HG02852 (cell line): ENCODE results near the gene THOP1.

Experiments
- ATAC-seq: cut with Tn5 transposase; IDR thresholded peaks from one replicate; pipeline ENCODE4 v1.9.1; 2021; ENCODE audit warnings: mild to moderate bottlenecking, moderate library complexity; ENCODE audit not compliant: unreplicated experiment

THOP1 gene

GRCh38 chr19:2785244-2785997, at the start of gene THOP1:
Gene THOP1, plus strand, starts transcription at chr19:2785503. Its CDS starts 160 bp downstream, at chr19:2785663.
- peak; percentile 55 for ATAC-seq

DNA sequence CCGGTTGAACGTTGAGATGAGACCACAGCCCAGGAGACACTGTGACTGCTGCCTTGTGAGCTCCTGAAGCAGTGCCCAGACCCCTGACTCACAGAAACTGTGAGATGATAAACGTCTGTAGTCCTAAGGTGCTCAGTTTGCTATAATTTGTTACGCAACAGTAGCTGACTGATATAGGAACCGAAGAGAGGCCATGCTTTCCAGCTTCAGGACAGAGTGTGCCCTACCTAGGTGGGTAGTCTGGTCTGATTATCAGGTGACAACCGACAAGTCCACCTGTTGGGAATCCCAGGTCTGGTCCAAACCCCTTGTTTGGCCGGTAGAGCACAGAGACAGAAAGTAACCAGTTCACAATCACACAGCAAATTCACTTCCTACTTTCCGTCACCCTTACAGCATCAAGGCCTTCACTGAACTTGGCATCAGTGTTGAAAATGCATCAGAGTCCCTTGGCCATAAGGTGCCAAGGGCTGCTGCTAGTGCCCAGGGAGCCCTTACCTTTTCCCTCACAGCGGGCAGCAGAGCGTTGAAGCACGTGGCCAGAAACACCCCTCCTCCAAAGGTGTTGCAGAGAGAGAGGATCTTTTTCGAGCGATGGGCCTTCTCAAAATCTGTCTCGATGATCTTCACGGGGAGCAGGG, 48.6 kb upstream of the THOP1 start:
- ATAC-seq = no peak

DNA sequence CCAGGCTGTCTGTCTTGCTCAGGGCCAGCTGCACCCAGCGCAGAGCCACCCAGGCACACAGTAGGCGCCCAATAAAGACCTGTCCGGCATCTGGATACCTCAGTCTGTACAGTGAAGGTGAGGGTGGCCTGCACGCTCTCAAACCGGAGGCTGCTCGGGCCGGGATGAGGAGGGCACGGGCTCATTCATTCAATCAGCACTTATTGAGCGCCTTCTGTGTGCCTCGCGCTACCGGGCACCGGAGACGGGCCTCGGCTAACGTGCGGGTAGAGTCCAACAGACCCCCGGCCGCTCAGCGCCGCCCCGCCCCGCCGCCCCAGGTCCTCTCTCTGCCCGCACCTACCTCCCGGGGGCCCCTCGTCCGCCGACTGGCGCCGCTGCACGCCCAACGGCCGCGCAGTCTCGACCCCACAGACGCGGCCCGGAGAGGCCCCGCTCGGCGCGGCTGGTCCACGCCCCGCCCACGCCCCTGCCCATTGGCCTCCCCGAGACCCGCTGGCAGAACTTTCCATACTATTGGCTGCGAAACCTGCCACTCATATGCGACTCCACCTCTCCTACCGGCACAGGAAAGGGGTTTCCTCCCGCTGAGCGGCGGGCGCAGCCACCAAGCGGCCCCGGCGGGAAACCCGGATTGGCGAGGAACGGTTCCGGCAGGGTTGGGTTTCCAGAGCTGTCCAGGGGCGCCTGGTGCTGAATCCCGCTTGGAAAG, 45.5 kb upstream of the THOP1 start, which contains the start of gene SLC39A3:
Gene SLC39A3 (minus strand): TSS at position 416 of the 712 bp plus-strand sequence. CDS start 2,760 bp downstream, outside the sequence.
- ATAC-seq = peak; percentile 88

DNA sequence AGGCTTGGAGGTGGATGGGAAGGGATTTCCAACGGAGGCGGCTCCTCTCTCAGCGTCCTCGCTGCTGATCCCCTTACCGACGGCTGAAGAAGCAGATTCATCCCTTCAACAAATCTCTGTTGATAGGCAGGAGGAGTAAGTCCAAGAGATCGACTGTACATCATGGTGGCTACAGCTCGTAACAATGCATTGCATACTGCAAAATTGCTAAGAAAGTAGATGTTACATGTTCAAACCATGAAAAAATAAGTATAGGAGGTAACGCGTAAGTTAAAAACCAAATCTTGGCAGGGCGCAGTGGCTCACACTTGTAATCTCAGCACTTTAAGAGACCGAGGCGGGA, 45.0 kb upstream of the THOP1 start:
- no peak for ATAC-seq

DNA sequence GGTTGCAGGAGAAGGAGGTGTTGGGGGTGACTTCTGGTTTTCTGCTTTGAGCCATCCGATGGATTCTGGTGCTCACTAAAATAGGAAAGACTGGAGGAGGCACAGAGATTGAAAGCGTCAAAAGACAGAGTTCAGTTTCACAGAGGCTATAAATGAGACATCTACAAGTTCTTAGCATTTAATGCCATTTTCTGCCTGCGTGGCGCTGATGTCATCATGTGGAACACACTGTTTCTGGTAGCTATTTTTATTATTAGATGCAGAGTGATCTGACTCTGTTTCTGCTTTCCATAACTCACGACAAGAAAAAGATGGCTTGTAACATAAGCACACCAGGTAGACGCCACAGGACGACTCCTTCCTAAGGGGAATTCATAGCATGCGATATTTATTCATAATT, 42.2 kb upstream of the THOP1 start:
- ATAC-seq = no peak

GRCh38 chr19:2744113-2744512, 41.2 kb upstream of the THOP1 start:
- no peak for ATAC-seq

- no peak for ATAC-seq
Observed at GRCh38 chr19:2747349-2747748, 38.0 kb upstream of the THOP1 start.

GRCh38 chr19:2750808-2751437, 34.4 kb upstream of the THOP1 start:
- no peak for ATAC-seq

DNA sequence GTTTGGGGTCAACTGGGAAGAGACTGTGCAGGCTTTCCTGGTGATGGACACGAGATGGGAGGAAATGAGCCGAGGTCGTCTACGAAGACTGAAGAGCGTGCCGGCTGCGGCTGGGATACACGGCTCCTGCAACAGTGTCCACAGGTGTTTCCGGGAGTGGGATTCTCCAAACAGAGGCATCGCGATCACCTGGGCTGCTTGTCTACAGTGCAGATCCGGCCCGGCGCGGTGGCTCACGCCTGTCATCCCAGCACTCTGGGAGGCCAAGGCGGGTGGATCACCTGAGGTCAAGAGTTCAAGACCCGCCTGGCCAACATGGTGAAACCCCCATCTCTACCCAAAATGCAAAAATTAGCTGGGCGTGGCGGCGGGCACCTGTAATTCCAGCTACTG, 33.9 kb upstream of the THOP1 start:
- ATAC-seq = no peak

DNA sequence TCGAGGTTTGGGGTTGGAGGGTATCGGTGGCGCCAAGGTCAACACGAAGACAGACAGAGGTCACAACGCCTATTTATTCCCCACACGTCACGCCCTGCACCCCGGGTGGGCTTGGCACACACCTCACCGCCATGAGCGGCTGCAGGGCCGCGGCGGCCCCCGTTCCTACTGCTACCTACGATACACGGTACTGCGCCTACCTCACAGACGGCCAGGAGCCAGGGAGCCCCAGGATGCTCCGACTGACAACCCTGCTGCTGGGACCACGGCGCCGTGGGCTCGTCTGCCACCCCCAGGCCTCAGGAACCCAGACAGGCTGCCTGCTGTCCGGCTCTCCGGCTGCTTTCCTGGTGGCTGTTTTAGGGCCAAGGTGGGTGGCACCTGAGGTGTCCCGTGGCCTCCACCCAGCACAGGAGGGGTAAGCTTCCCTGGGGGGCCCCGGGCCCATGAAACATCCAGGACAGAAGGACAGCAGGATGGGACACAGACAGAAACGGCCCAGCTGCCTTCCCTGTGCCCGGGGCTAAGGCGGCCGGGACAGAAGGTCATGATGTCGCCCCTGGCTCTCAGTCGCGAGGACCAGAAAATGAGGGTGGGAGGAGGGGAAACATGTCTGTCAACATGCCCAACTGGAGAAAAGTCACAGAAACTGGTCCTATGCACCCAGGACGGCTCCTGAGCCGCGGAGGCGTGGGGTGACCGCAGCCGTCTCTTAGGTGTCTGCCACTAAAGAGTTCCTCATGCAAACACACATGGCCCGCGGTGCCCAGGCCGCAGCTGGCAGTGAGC, 30.4 kb upstream of the THOP1 start:
- ATAC-seq = no peak

- no peak for ATAC-seq
Observed at GRCh38 chr19:2755448-2755705, 29.9 kb upstream of the THOP1 start.

DNA sequence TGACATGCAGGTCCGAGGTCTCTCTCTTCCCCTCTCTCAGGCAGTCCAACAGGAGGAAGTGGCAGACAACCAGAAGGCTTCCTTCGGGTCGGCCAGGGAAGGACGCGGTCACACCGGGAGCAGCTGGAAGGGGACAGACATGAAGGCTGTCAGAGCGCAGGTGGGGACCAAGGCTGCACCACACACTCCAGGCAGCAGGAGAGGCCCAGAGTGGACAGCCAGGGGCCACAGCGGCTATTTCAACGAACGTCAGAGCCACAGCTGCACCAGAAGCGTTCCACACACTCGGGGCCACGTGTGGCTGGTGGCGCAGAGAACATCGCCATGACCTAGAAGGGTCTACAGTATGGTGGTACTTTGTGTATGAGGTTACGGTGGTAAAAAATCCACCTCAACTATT, 29.5 kb upstream of the THOP1 start:
- no peak for ATAC-seq

GRCh38 chr19:2756477-2756876, 28.8 kb upstream of the THOP1 start:
- no peak for ATAC-seq

- ATAC-seq = no peak
Observed at GRCh38 chr19:2756921-2757881, 28.1 kb upstream of the THOP1 start.

- ATAC-seq = no peak
Observed at GRCh38 chr19:2758601-2759313, 26.5 kb upstream of the THOP1 start.

GRCh38 chr19:2759362-2759761, 25.9 kb upstream of the THOP1 start:
- no peak for ATAC-seq

DNA sequence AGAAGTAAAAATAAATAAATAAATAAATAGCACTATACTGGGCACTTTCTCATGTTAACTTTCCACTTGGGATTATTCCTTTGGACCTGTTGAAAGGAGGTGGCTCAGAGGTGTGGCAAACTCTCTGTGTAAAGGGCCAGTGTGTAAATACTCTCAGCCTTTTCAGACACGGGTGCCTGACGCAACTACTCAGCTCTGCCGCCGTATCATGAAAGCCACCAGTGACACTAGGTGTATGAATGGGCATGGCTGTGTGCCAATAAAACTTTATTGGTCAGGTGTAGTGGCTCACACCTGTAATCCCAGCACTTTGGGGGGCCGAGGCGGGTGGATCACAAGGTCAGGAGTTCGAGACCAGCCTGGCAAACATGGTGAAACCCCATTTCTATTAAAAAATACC, 25.3 kb upstream of the THOP1 start:
- no peak for ATAC-seq

GRCh38 chr19:2761309-2761677, 24.0 kb upstream of the THOP1 start:
- ATAC-seq = no peak
